Breast epithelium (tissue), 3 donors: ENCODE data around the gene UBL5.

Experiments
- POLR2A ChIP-seq: fragments of 450-650 bp; IDR thresholded peaks from one replicate; pipeline ENCODE4 v1.6.1; 2016; ENCODE audit warnings: antibody characterized with exemption, mild to moderate bottlenecking, moderate library complexity
- POLR2AphosphoS5 ChIP-seq, 3 donors: sonication (generic); formaldehyde crosslinking; IDR thresholded peaks; one replicate each; pipeline ENCODE4 v1.6.1; 2017; ENCODE audit warnings: antibody characterized with exemption in 3 of 3
- TF ChIP-seq, protein P1 (sequence below), 3 donors: fragments of 450-650 bp; IDR thresholded peaks; one replicate each; pipeline ENCODE4 v1.5.1; 2016 to 2017; ENCODE audit warnings: antibody characterized with exemption in 3 of 3, mild to moderate bottlenecking in 3 of 3, moderate library complexity in 3 of 3

GRCh38 chr19:9842834-9843625 lies 15.3 kb downstream of the UBL5 start:
- TF ChIP-seq, protein P1, sequence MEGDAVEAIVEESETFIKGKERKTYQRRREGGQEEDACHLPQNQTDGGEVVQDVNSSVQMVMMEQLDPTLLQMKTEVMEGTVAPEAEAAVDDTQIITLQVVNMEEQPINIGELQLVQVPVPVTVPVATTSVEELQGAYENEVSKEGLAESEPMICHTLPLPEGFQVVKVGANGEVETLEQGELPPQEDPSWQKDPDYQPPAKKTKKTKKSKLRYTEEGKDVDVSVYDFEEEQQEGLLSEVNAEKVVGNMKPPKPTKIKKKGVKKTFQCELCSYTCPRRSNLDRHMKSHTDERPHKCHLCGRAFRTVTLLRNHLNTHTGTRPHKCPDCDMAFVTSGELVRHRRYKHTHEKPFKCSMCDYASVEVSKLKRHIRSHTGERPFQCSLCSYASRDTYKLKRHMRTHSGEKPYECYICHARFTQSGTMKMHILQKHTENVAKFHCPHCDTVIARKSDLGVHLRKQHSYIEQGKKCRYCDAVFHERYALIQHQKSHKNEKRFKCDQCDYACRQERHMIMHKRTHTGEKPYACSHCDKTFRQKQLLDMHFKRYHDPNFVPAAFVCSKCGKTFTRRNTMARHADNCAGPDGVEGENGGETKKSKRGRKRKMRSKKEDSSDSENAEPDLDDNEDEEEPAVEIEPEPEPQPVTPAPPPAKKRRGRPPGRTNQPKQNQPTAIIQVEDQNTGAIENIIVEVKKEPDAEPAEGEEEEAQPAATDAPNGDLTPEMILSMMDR (IDR thresholded peaks at IDR 0.05): no peak
- TF ChIP-seq POLR2A: no peak
- TF ChIP-seq POLR2AphosphoS5 (IDR thresholded peaks at IDR 0.05): no peak
